Spleen (tissue), 7 donors: ENCODE data around the gene IL1RAPL2.

Source experiments
- CTCF ChIP-seq, 11 experiments: fragments of 200-600 bp in 7 of 11; fragments of 450-650 bp in 4 of 11; sonication (generic) in 4 of 11; IDR thresholded peaks in 8 of 11; conservative IDR thresholded peaks in 3 of 11; 1 replicate in 7 of 11; 2 replicates in 4 of 11; pipeline versions ENCODE4 v1.4.0 to v1.8.0; 2016 to 2021; ENCODE audit warnings: antibody characterized with exemption in 11 of 11, inconsistent platforms in 4 of 11, mild to moderate bottlenecking in 1 of 11
- POLR2A ChIP-seq, 3 donors: fragments of 450-650 bp; IDR thresholded peaks; one replicate each; pipeline ENCODE4 v1.5.1; 2017; ENCODE audit warnings: antibody characterized with exemption in 3 of 3, mild to moderate bottlenecking in 1 of 3
- POLR2AphosphoS5 ChIP-seq, 3 donors: sonication (generic); formaldehyde crosslinking; IDR thresholded peaks; one replicate each; pipeline ENCODE4 v1.5.1; 2017; ENCODE audit warnings: antibody characterized with exemption in 3 of 3
- donor health status: DM: no; HTN: no; CAD: no; lungs with moderate emphysema.
- donor health status: DM: no; HTN: no; CAD: no.
- donor health status: DM: no; HTN: no; CAD: no.

- TF ChIP-seq CTCF (IDR thresholded peaks at IDR 0.05 in 8 of 11, conservative IDR thresholded peaks at IDR 0.05 in 3 of 11) (no peak), POLR2A (IDR thresholded peaks at IDR 0.05) (no peak), POLR2AphosphoS5 (IDR thresholded peaks at IDR 0.05) (no peak)
These were observed 1178.9 kb downstream of the IL1RAPL2 start for GRCh38 chrX:105744946-105745345.
